K562 (cell line): ENCODE measurements around the gene FBLN2. TPM values are rescaled to one million over a fixed set of nuclear protein-coding genes. Genes with fewer than 3 reads are reported as not detected.
A peak's percentile ranks its signal among the peaks of the same experiment; 100 is the strongest.
"Not testable (repeated sequence)": the region's sequence is repeated elsewhere in the genome, so short reads cannot be mapped to it uniquely, and the experiment has no call there.

ENCODE experiments used
- ATAC-seq: fragments of 200-7000 bp; cut with Tn5 transposase; 3 replicates; pipeline ENCODE4 v1.9.1; 2020; ENCODE audit warnings: moderate library complexity
- BruUV-seq: library from RNA; stranded (reverse); fragments of 400-500 nt; replicated peaks from 2 replicates; lab custom pipeline; 2021; lab: Mats Ljungman, UMichigan
- CTCF ChIA-PET: fragments of 300-600 bp; formaldehyde crosslinking; extraction: SDS; loops from one replicate; lab custom pipeline; 2021; ENCODE audit warnings: low intra/inter-chr PET ratio; lab: Yijun Ruan, JAX
- POLR2A ChIA-PET: fragments of 300-600, 350-650 bp; sonication (Branson Sonifier 250); formaldehyde crosslinking; extraction: SDS; loops from one replicate; lab custom pipeline; 2021; ENCODE audit warnings: antibody characterized with exemption, inconsistent platforms; lab: Yijun Ruan, JAX
- DNase-seq, 4 experiments: peaks; one replicate each; pipeline versions ENCODE4 v3.0.0 to v3.0.0-alpha.2; 2011 to 2018; ENCODE audit warnings: low spot score in 3 of 4, mixed read lengths in 3 of 4; ENCODE audit errors: extremely low read depth in 1 of 4
- FAIRE-seq: peaks from 2 replicates; lab custom pipeline; 2011; peaks lifted over from hg19 to GRCh38; lab: Jason Lieb, UNC
- H2AFZ ChIP-seq: 2 replicates; pipeline ENCODE4 v1.6.0; 2011; ENCODE audit warnings: low read depth, low read length, control low read depth, inconsistent platforms
- H3K27ac ChIP-seq: fragments of 200-600 bp; 3 replicates; pipeline ENCODE4 v1.8.0; 2011; ENCODE audit warnings: low read depth, mild to moderate bottlenecking, control low read depth, inconsistent platforms, low read length, moderate library complexity, mixed read lengths; ENCODE audit errors: extremely low read depth
- H3K27me3 ChIP-seq, 2 experiments: fragments of 300-600 bp in 1 of 2; 2 replicates in 1 of 2; 3 replicates in 1 of 2; pipeline versions ENCODE4 v1.6.0 to v1.8.0; 2011; ENCODE audit warnings: inconsistent platforms in 2 of 2, low read length in 2 of 2, mild to moderate bottlenecking in 1 of 2, mixed read lengths in 1 of 2, moderate library complexity in 1 of 2; ENCODE audit not compliant: control insufficient read depth in 2 of 2, insufficient read depth in 2 of 2
- H3K36me3 ChIP-seq: fragments of 300-600 bp; 3 replicates; pipeline ENCODE4 v1.8.0; 2011; ENCODE audit warnings: mild to moderate bottlenecking, low read length, inconsistent platforms; ENCODE audit not compliant: control insufficient read depth, insufficient read depth
- H3K4me1 ChIP-seq, 2 experiments: fragments of 200-600 bp in 1 of 2; replicated peaks in 1 of 2; 2 replicates in 1 of 2; 3 replicates in 1 of 2; pipeline versions ENCODE4 v1.5.1 to v1.8.0; 2011; ENCODE audit warnings: inconsistent platforms in 2 of 2, low read length in 2 of 2, mild to moderate bottlenecking in 1 of 2, mixed read lengths in 1 of 2, moderate library complexity in 1 of 2; ENCODE audit not compliant: control insufficient read depth in 2 of 2, insufficient read depth in 2 of 2
- H3K4me2 ChIP-seq: 2 replicates; pipeline ENCODE4 v1.6.1; 2011; ENCODE audit warnings: low read length, control low read depth, inconsistent platforms, mixed read lengths; ENCODE audit not compliant: insufficient read depth
- H3K4me3 ChIP-seq: fragments of 200-600 bp; sonication (generic), shearing (Covaris generic); 2 replicates; pipeline ENCODE4 v1.5.1; 2016; ENCODE audit warnings: control low read depth, inconsistent platforms
- H3K79me2 ChIP-seq: fragments of 200-600 bp; 3 replicates; pipeline ENCODE4 v1.8.0; 2011; ENCODE audit warnings: low read length, inconsistent platforms; ENCODE audit not compliant: control insufficient read depth, insufficient read depth
- H3K9ac ChIP-seq, 2 experiments: 2 replicates each; pipeline versions ENCODE4 v1.6.0 to v1.6.1; 2011; ENCODE audit warnings: low read depth in 2 of 2, low read length in 2 of 2, control low read depth in 1 of 2, inconsistent platforms in 1 of 2, mild to moderate bottlenecking in 1 of 2, mixed read lengths in 1 of 2; ENCODE audit not compliant: insufficient read depth in 1 of 2
- H3K9me1 ChIP-seq: one replicate; pipeline ENCODE4 v1.6.0; 2011; ENCODE audit warnings: inconsistent platforms, mild to moderate bottlenecking, low read length, moderate library complexity; ENCODE audit not compliant: control insufficient read depth, insufficient read depth
- H3K9me3 ChIP-seq: replicated peaks from 2 replicates; pipeline ENCODE4 v1.5.1; 2011; ENCODE audit warnings: low read depth, low read length, inconsistent platforms; ENCODE audit not compliant: control insufficient read depth, insufficient read depth
- H4K20me1 ChIP-seq: replicated peaks from 2 replicates; pipeline ENCODE4 v1.6.1; 2011; ENCODE audit warnings: low read length, inconsistent platforms, mixed read lengths; ENCODE audit not compliant: control insufficient read depth, insufficient read depth
- ADNP ChIP-seq: fragments of 200-800 bp; sonication (Bioruptor generic); IDR thresholded peaks from 2 replicates; pipeline ENCODE4 v1.6.1; 2016; ENCODE audit warnings: missing genetic modification characterization, missing compliant biosample characterization
- BCOR ChIP-seq: fragments of 450-650 bp; IDR thresholded peaks from 2 replicates; pipeline ENCODE4 v1.6.1; 2016
- COPS2 ChIP-seq: fragments of 450-650 bp; conservative IDR thresholded peaks from 2 replicates; pipeline ENCODE4 v1.6.1; 2016; ENCODE audit warnings: mild to moderate bottlenecking, moderate library complexity
- HNRNPUL1 ChIP-seq: fragments of 200-400 bp; formaldehyde crosslinking; IDR thresholded peaks from 2 replicates; pipeline ENCODE4 v1.6.1; 2017; ENCODE audit warnings: low read length
- KLF10 ChIP-seq: fragments of 250-450 bp; sonication (Bioruptor Pico); IDR thresholded peaks from 2 replicates; pipeline ENCODE4 v1.6.1; 2021; ENCODE audit warnings: matching md5 sums
- POLR2H ChIP-seq: IDR thresholded peaks from 2 replicates; pipeline ENCODE4 v1.6.1; 2016; ENCODE audit warnings: missing genetic modification characterization, low read depth, mild to moderate bottlenecking, control low read depth, missing compliant biosample characterization, moderate library complexity
- RAD21 ChIP-seq, 2 experiments: fragments of 250-450 bp in 1 of 2; fragments of 450-650 bp in 1 of 2; sonication (Bioruptor Pico) in 1 of 2; formaldehyde crosslinking in 1 of 2; IDR thresholded peaks in 1 of 2; conservative IDR thresholded peaks in 1 of 2; 2 replicates each; pipeline versions ENCODE4 v1.4.0 to v1.8.0; 2020 to 2022; ENCODE audit warnings: mild to moderate bottlenecking in 2 of 2, moderate library complexity in 1 of 2
- SIX5 ChIP-seq, 2 experiments: IDR thresholded peaks; 2 replicates each; pipeline ENCODE4 v1.6.1; 2011; ENCODE audit warnings: low read length in 2 of 2, borderline replicate concordance in 1 of 2, low read depth in 1 of 2, mild to moderate bottlenecking in 1 of 2, moderate library complexity in 1 of 2; ENCODE audit not compliant: insufficient read depth in 1 of 2
- ZC3H11A ChIP-seq: IDR thresholded peaks from 2 replicates; pipeline ENCODE4 v1.6.1; 2012; ENCODE audit warnings: low read depth, low read length, improper control_type of control experiment
- ZFP36 ChIP-seq: fragments of 150-350 bp; IDR thresholded peaks from 2 replicates; pipeline ENCODE4 v1.6.1; 2018; ENCODE audit warnings: low read length, low read depth; ENCODE audit not compliant: partially characterized antibody
- ZNF165 ChIP-seq: fragments of 250-450 bp; sonication (Bioruptor Pico); IDR thresholded peaks from 2 replicates; pipeline ENCODE4 v1.4.0; 2020; ENCODE audit warnings: borderline replicate concordance
- ZNF431 ChIP-seq: sonication (generic); formaldehyde crosslinking; IDR thresholded peaks from 2 replicates; pipeline ENCODE4 v1.8.0; 2022; ENCODE audit warnings: mild to moderate bottlenecking, missing genetic modification reagents
- ZNF766 ChIP-seq: fragments of 200-800 bp; sonication (Bioruptor generic); conservative IDR thresholded peaks from 2 replicates; pipeline ENCODE4 v1.6.1; 2016; ENCODE audit warnings: missing genetic modification characterization, missing compliant biosample characterization
- WGBS: fragments of 100-300 bp; shearing (Covaris generic); methylation state at CpG from one replicate; pipeline ENCODE4 v1.1.6; 2016; ENCODE audit warnings: low coverage, mixed read lengths; ENCODE audit not compliant: insufficient coverage; ENCODE audit errors: missing lambda C conversion rate; 5-methylcytosine and 5-hydroxymethylcytosine counted together
- in situ Hi-C: fragments of 300-500 bp; cut with MboI; formaldehyde crosslinking; loops from 4 replicates; pipeline ENCODE4 v1.15.0; 2018; ENCODE audit warnings: inconsistent platforms, mixed read lengths
- intact Hi-C: fragments of 100-400 bp; cut with micrococcal nuclease; formaldehyde crosslinking; loops from 2 replicates; pipeline ENCODE4 v1.14.2; 2022
- polyA plus RNA-seq, 8 experiments: library from polyadenylated mRNA; depleted of rRNA in 4 of 8; stranded (reverse) in 5 of 8; unstranded in 3 of 8; fragments of >200 nt; fragmentation: Nextera tagmentation in 2 of 8; fragmentation: Illumina TruSeq in 1 of 8; extraction: Ambion mirVana in 2 of 8; extraction: Trizol in 1 of 8; gene quantifications; 2 replicates each; pipeline versions ENCODE4 v1.2.1 to v1.2.3, GENCODE V29; 2011 to 2014; ENCODE audit warnings: inconsistent platforms in 1 of 8, missing spikeins in 1 of 8
- total RNA-seq, 7 experiments: library from RNA; depleted of rRNA in 6 of 7; stranded (reverse); fragments of >200 nt in 6 of 7; fragmentation: Illumina TruSeq in 2 of 7; extraction: Trizol in 2 of 7; gene quantifications; 2 replicates each; pipeline versions ENCODE4 v1.2.1 to v1.2.3, GENCODE V29; 2011 to 2021; ENCODE audit warnings: low replicate concordance in 1 of 7
- TF ChIP-seq, protein P1 (sequence below): fragments of 450-650 bp; IDR thresholded peaks from 2 replicates; pipeline ENCODE4 v1.6.1; 2016; ENCODE audit warnings: antibody characterized with exemption
- TF ChIP-seq, protein P2 (sequence below): fragments of 450-650 bp; conservative IDR thresholded peaks from 2 replicates; pipeline ENCODE4 v1.6.1; 2016; ENCODE audit warnings: missing genetic modification characterization, low read depth, mild to moderate bottlenecking, missing compliant biosample characterization, moderate library complexity

FBLN2 gene
- total and polyA plus RNA-seq, 9 of the 15 experiments (the other 6 are each of a cell fraction or from before 2014, with no cell fraction given) = 0.03 to 0.10 (median 0.04) TPM; not detected in 6

DNA sequence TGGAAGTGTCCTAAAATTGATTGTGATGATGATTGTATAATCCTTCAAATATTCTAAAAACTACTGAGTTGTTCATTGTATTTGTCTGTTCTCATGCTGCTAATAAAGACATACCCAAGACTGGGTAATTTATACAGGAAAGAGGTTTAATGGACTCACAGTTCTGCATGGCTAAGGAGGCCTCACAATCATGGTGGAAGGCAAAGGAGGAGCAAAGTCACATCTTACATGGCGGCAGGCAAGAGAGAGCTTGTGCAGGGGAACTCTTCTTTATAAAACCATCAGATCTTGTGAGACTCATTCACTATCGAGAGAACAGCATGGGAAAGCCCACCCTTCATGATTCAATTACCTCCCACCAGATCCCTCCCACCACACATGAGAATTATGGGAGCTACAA lies 27.2 kb upstream of the FBLN2 start:
- in situ Hi-C loops, H3K27ac ChIP-seq, DNase-seq, BruUV-seq, H3K9me3 ChIP-seq, H3K4me3 ChIP-seq, H2AFZ ChIP-seq, FAIRE-seq, H3K79me2 ChIP-seq, H3K4me2 ChIP-seq, H3K9me1 ChIP-seq, H3K36me3 ChIP-seq, CTCF ChIA-PET, H3K9ac ChIP-seq, ATAC-seq, POLR2A ChIA-PET, H4K20me1 ChIP-seq, intact Hi-C loops: not testable (repeated sequence)
- peaks cover 0 to 18% of the 10 kb centered on the region in 2 experiments; a peak in 2 of 5 replicates for H3K4me1 ChIP-seq
- 20% methylated on average over 2 of the region's 2 CpGs for WGBS
- H3K27me3 ChIP-seq = peaks cover 43 to 62% of the 10 kb centered on the region in 2 experiments
- TF ChIP-seq ZNF766 (CRISPR knock-in tag) (peak; percentile 67), ZFP36 (peak; percentile 4), ZNF431 (peak; percentile 90)

DNA sequence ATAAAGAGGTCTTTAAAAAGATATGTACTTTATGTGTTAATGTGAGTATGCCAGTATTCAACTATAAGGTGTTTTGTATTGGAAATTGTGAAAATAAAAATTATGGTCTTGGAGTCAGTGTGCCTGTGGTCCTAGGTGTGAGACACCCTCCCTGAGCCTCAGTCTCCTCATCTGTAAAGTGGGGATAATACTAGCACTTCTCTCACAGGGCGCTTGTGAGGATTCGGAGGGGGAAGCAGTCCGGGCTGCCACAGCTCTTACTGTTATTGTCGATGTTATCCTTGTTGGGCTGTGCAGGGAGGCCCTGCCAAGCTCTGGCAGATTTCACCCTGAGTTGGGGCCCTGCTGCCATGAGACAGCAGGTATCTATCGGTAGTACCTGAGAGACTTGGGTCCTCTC lies 26.7 kb upstream of the FBLN2 start:
- Histone ChIP-seq H3K36me3 (no peaks in the 10 kb centered on the region), H2AFZ (no peak overlapping the region), H3K4me1 (peaks cover 0 to 14% of the 10 kb centered on the region in 2 experiments; a peak in 2 of 5 replicates), H3K4me2 (no peak overlapping the region), H3K27me3 (peaks cover 42 to 62% of the 10 kb centered on the region in 2 experiments), H3K79me2 (no peaks in the 10 kb centered on the region), H3K27ac (no peak overlapping the region), H3K9me1 (no peaks in the 10 kb centered on the region), H3K9ac (no peak overlapping the region), H3K4me3 (no peak overlapping the region), H3K9me3 (no peaks in the 10 kb centered on the region), H4K20me1 (no peaks in the 10 kb centered on the region; the same call in 1 of the 2 replicates)
- FAIRE-seq (no peak), DNase-seq (no peak), ATAC-seq (no peak)
- in situ Hi-C loops (no loop called here), intact Hi-C loops (no loop called here)
- ChIA-PET POLR2A (no interaction called here), CTCF (no interaction called here)
- 1% methylated on average over 5 of the region's 5 CpGs for WGBS
- BruUV-seq = no TSS peak
- peak; percentile 57; the same call in 1 of the 2 replicates for TF ChIP-seq ADNP (tag)
- TF ChIP-seq, protein P1, sequence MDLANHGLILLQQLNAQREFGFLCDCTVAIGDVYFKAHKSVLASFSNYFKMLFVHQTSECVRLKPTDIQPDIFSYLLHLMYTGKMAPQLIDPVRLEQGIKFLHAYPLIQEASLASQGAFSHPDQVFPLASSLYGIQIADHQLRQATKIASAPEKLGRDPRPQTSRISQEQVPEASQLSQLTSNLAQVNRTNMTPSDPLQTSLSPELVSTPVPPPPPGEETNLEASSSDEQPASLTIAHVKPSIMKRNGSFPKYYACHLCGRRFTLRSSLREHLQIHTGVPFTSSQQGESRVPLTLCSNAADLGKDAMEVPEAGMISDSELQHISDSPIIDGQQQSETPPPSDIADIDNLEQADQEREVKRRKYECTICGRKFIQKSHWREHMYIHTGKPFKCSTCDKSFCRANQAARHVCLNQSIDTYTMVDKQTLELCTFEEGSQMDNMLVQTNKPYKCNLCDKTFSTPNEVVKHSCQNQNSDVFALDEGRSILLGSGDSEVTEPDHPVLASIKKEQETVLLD = no peak
- TF ChIP-seq RAD21 (CRISPR knock-in tag; conservative IDR thresholded peaks at IDR 0.05 in 1 of 2, IDR thresholded peaks at IDR 0.05 in 1 of 2) = no peak
- 0 out of 2 replicates have a peak, but pooled peaks have one; percentile 14 for TF ChIP-seq BCOR
- TF ChIP-seq SIX5 (IDR thresholded peaks at IDR 0.05; ENCODE audit: borderline replicate concordance in 1 of 2, insufficient read depth in 1 of 2, low read depth in 1 of 2, low read length in 2 of 2) = no peak
- no peak for TF ChIP-seq KLF10 (CRISPR knock-in tag)
- TF ChIP-seq ZNF165 (CRISPR knock-in tag) = no peak
- TF ChIP-seq, protein P2, sequence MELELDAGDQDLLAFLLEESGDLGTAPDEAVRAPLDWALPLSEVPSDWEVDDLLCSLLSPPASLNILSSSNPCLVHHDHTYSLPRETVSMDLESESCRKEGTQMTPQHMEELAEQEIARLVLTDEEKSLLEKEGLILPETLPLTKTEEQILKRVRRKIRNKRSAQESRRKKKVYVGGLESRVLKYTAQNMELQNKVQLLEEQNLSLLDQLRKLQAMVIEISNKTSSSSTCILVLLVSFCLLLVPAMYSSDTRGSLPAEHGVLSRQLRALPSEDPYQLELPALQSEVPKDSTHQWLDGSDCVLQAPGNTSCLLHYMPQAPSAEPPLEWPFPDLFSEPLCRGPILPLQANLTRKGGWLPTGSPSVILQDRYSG (tag) = no peak
- no peak for TF ChIP-seq POLR2H (tag)
- TF ChIP-seq HNRNPUL1 = no peak
- no peak for TF ChIP-seq COPS2
- TF ChIP-seq ZC3H11A = no peak
